CD14-positive monocyte (primary cell): Measurements from ENCODE around the gene SERPINA1. TPM values are rescaled to one million over a fixed set of nuclear protein-coding genes. Genes with fewer than 3 reads are reported as not detected.

Experiments used
- DNase-seq, 3 donors: peaks; one replicate each; pipeline ENCODE4 v3.0.0-alpha.2; 2011 to 2022
- H2AFZ ChIP-seq: 2 replicates; pipeline ENCODE4 v1.6.0; 2012; ENCODE audit warnings: mild to moderate bottlenecking, low read depth, low read length, inconsistent platforms; ENCODE audit not compliant: insufficient read depth, poor library complexity, severe bottlenecking
- H3K27ac ChIP-seq, 2 donors: 1 replicate in 1 of 2; 2 replicates in 1 of 2; pipeline ENCODE4 v1.5.1; 2012 to 2013; ENCODE audit warnings: low read length in 2 of 2, control low read depth in 1 of 2, inconsistent platforms in 1 of 2, low read depth in 1 of 2, mild to moderate bottlenecking in 1 of 2
- H3K27me3 ChIP-seq, 2 donors: one replicate each; pipeline versions ENCODE4 v1.6.0 to v1.6.1; 2011 to 2013; ENCODE audit warnings: low read length in 2 of 2; ENCODE audit not compliant: control insufficient read depth in 2 of 2, insufficient read depth in 2 of 2
- H3K36me3 ChIP-seq, 2 donors: replicated peaks in 1 of 2; 1 replicate in 1 of 2; 2 replicates in 1 of 2; pipeline versions ENCODE4 v1.5.1 to v1.6.1; 2012 to 2013; ENCODE audit warnings: low read length in 2 of 2, control low read depth in 1 of 2, inconsistent platforms in 1 of 2, mild to moderate bottlenecking in 1 of 2; ENCODE audit not compliant: insufficient read depth in 2 of 2, control insufficient read depth in 1 of 2
- H3K4me1 ChIP-seq, 2 donors: 1 replicate in 1 of 2; 2 replicates in 1 of 2; pipeline versions ENCODE4 v1.5.1 to v1.6.1; 2012 to 2013; ENCODE audit warnings: low read length in 2 of 2, control low read depth in 1 of 2, inconsistent platforms in 1 of 2, mild to moderate bottlenecking in 1 of 2, moderate library complexity in 1 of 2; ENCODE audit not compliant: insufficient read depth in 2 of 2, control insufficient read depth in 1 of 2
- H3K4me2 ChIP-seq: replicated peaks from 2 replicates; pipeline ENCODE3; 2012; ENCODE audit warnings: low read length, moderate library complexity, mild to moderate bottlenecking; ENCODE audit not compliant: poor library complexity, severe bottlenecking; ENCODE audit errors: extremely low read depth
- H3K4me3 ChIP-seq, 3 experiments: fragments of 200-600 bp in 1 of 3; sonication (generic) in 1 of 3; replicated peaks in 1 of 3; 1 replicate in 2 of 3; 2 replicates in 1 of 3; pipeline ENCODE4 v1.5.1; 2011 to 2013; ENCODE audit warnings: low read length in 3 of 3, mild to moderate bottlenecking in 3 of 3, control low read depth in 2 of 3, low read depth in 2 of 3, inconsistent platforms in 1 of 3, moderate library complexity in 1 of 3
- H3K79me2 ChIP-seq: 2 replicates; pipeline ENCODE4 v1.6.0; 2012; ENCODE audit warnings: mild to moderate bottlenecking, control low read depth, inconsistent platforms, low read length, moderate library complexity; ENCODE audit not compliant: insufficient read depth
- H3K9ac ChIP-seq: 2 replicates; pipeline ENCODE4 v1.6.0; 2017; ENCODE audit warnings: low read length, mild to moderate bottlenecking; ENCODE audit not compliant: insufficient read depth, poor library complexity, severe bottlenecking
- H3K9me3 ChIP-seq, 2 donors: replicated peaks in 1 of 2; 1 replicate in 1 of 2; 2 replicates in 1 of 2; pipeline versions ENCODE4 v1.5.1 to v1.6.1; 2012 to 2013; ENCODE audit warnings: low read length in 2 of 2, control low read depth in 1 of 2; ENCODE audit not compliant: control insufficient read depth in 1 of 2, insufficient read depth in 1 of 2
- H4K20me1 ChIP-seq: 2 replicates; pipeline ENCODE4 v1.6.0; 2012; ENCODE audit warnings: mild to moderate bottlenecking, low read length, control low read depth, moderate library complexity; ENCODE audit not compliant: insufficient read depth
- H3K27ac Mint-ChIP-seq, 7 donors: one replicate each; pipeline ENCODE4 v1.8.0; 2020; ENCODE audit warnings: mild to moderate bottlenecking in 7 of 7, mixed read lengths in 7 of 7, moderate library complexity in 6 of 7, inconsistent platforms in 2 of 7
- H3K27me3 Mint-ChIP-seq, 3 donors: one replicate each; pipeline ENCODE4 v1.8.0; 2021 to 2022; ENCODE audit warnings: low read depth in 3 of 3, mild to moderate bottlenecking in 3 of 3, mixed read lengths in 3 of 3, moderate library complexity in 3 of 3, inconsistent platforms in 1 of 3
- H3K36me3 Mint-ChIP-seq, 2 donors: one replicate each; pipeline ENCODE4 v1.8.0; 2020; ENCODE audit warnings: mixed read lengths in 2 of 2, inconsistent platforms in 1 of 2, mild to moderate bottlenecking in 1 of 2
- H3K4me1 Mint-ChIP-seq: one replicate; pipeline ENCODE4 v1.8.0; 2020; ENCODE audit warnings: mild to moderate bottlenecking, mixed read lengths
- H3K4me3 Mint-ChIP-seq, 2 donors: one replicate each; pipeline ENCODE4 v1.8.0; 2020; ENCODE audit warnings: mild to moderate bottlenecking in 2 of 2, mixed read lengths in 2 of 2, moderate library complexity in 1 of 2
- H3K9me3 Mint-ChIP-seq, 7 donors: one replicate each; pipeline ENCODE4 v1.8.0; 2020 to 2022; ENCODE audit warnings: mixed read lengths in 7 of 7, mild to moderate bottlenecking in 6 of 7, moderate library complexity in 6 of 7, inconsistent platforms in 2 of 7
- CTCF ChIP-seq: fragments of 200-600 bp; IDR thresholded peaks from one replicate; pipeline ENCODE4 v1.8.0; 2022; ENCODE audit warnings: antibody characterized with exemption, mild to moderate bottlenecking
- WGBS: methylation state at CpG from one replicate; pipeline ENCODE4 v1.1.5; 2013; ENCODE audit warnings: missing lambda C conversion rate; ENCODE audit not compliant: insufficient coverage; 5-methylcytosine and 5-hydroxymethylcytosine counted together
- intact Hi-C, 2 donors: fragments of 100-400 bp; cut with micrococcal nuclease; formaldehyde crosslinking; loops; one replicate each; pipeline versions ENCODE4 v1.15.0 to v1.15.1; 2023
- polyA plus RNA-seq, 3 donors: library from polyadenylated mRNA; depleted of rRNA in 1 of 3; unstranded in 2 of 3; stranded (reverse) in 1 of 3; fragments of 300-500 nt in 2 of 3; fragments of >200 nt in 1 of 3; fragmentation: Illumina TruSeq in 2 of 3; gene quantifications; 1 replicate in 2 of 3; 2 replicates in 1 of 3; pipeline ENCODE4 v1.2.3, GENCODE V29; 2012 to 2021

The SERPINA1 gene
- polyA plus RNA-seq, 3 donors = 1,278 to 2,075 (median 2,042) TPM

GRCh38 chr14:94338023-94338422 lies 50.4 kb downstream of the SERPINA1 start:
- intact Hi-C loops = no loop called here
- Mint-ChIP-seq H3K9me3 (peaks cover 0 to 3% (median 0%) of the 10 kb centered on the region in 7 donors), H3K4me1 (peaks cover 16% of the 10 kb centered on the region), H3K27ac (no peak overlapping the region), H3K4me3 (no peak overlapping the region), H3K36me3 (no peaks in the 10 kb centered on the region), H3K27me3 (peaks cover 10 to 30% (median 10%) of the 10 kb centered on the region in 3 donors)
- no peak overlapping the region for H2AFZ ChIP-seq
- no peak for TF ChIP-seq CTCF
- no peaks in the 10 kb centered on the region for H3K9me3 ChIP-seq
- H3K27me3 ChIP-seq = peaks cover 0 to 3% of the 10 kb centered on the region in 2 donors
- H3K4me2 ChIP-seq = no peak overlapping the region
- no peak overlapping the region for H3K4me3 ChIP-seq
- no peaks in the 10 kb centered on the region for H3K79me2 ChIP-seq
- H3K27ac ChIP-seq = no peak overlapping the region
- no peaks in the 10 kb centered on the region for H4K20me1 ChIP-seq
- no peak overlapping the region for H3K9ac ChIP-seq
- no peaks in the 10 kb centered on the region for H3K36me3 ChIP-seq
- WGBS = no CpG with 5 or more reads among the region's 2 CpGs
- no peak for DNase-seq
- peaks cover 12 to 17% of the 10 kb centered on the region in 2 donors for H3K4me1 ChIP-seq

GRCh38 chr14:94337274-94337673 lies 51.1 kb downstream of the SERPINA1 start:
- peaks cover 8 to 10% of the 10 kb centered on the region in 2 donors for H3K4me1 ChIP-seq
- peaks cover 10 to 31% (median 14%) of the 10 kb centered on the region in 3 donors for H3K27me3 Mint-ChIP-seq
- no peak overlapping the region for H2AFZ ChIP-seq
- H3K9ac ChIP-seq = no peak overlapping the region
- DNase-seq = peak in 1 of 3 donors; percentile 21
- no peak overlapping the region for H3K4me3 Mint-ChIP-seq
- peaks cover 0 to 3% (median 0%) of the 10 kb centered on the region in 7 donors for H3K9me3 Mint-ChIP-seq
- no peak overlapping the region for H3K4me3 ChIP-seq
- H3K4me1 Mint-ChIP-seq = peaks cover 8% of the 10 kb centered on the region
- peaks cover 2 to 3% of the 10 kb centered on the region in 2 donors for H3K27me3 ChIP-seq
- H3K36me3 Mint-ChIP-seq = no peaks in the 10 kb centered on the region
- no peaks in the 10 kb centered on the region for H3K79me2 ChIP-seq
- WGBS = 84% methylated on average over 4 of the region's 6 CpGs
- no peaks in the 10 kb centered on the region for H3K9me3 ChIP-seq
- no peak overlapping the region for H3K4me2 ChIP-seq
- H4K20me1 ChIP-seq = no peaks in the 10 kb centered on the region
- no peak overlapping the region for H3K27ac ChIP-seq
- H3K36me3 ChIP-seq = no peaks in the 10 kb centered on the region
- intact Hi-C loops = no loop called here
- no peak overlapping the region for H3K27ac Mint-ChIP-seq
- no peak for TF ChIP-seq CTCF
